Measurements from ENCODE around the gene SREBF1. TPM values are rescaled to one million over a fixed set of nuclear protein-coding genes. Genes with fewer than 3 reads are reported as not detected.

SREBF1 gene
- total RNA-seq (2022; extraction: Qiagen RNA extraction), result 70.0 to 74.0 TPM (median 73.6 TPM) in 5 replicates

DNA sequence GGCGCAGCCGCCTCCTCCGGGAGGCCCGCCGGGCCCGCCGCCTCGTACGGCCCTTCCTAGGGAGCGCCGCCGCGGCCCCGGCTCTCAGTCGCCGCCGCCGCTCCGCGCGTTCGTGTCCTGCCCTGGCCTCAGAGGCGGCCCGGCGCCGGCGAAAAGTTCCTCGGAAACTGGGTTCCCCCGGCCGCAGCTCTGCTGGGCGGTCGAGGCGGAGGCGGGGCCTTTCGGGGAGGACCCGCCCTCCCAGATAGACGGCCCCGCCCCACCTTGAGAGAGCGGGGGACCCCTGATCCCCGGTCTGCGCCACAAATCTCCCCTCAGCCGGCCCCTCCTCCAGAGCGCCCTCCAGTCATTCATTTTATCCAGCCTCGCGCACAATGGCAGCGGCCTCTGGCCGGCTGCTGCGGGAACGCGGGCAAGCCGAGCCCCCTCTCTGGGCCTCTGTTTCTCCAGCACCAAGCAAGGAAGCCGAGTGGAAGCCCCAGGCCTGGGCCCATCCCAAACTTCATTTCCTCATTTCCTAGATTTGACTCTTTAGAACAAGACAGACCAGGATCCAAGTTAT lies at the start of gene SREBF1:
SREBF1 (minus strand) TSS at position 169 of the 562 bp plus-strand sequence. CDS start 169 bp downstream, outside the sequence.

Other genes starting within 250 kb of the SREBF1 start
- gene PEMT, start 245.3 kb downstream of the SREBF1 start, total RNA-seq (2022; extraction: Qiagen RNA extraction), result 50.5 to 72.5 TPM (median 66.7 TPM) in 5 replicates
- 35.9 to 48.3 TPM (median 38.7 TPM) in 5 replicates for gene RAI1, start 155.5 kb downstream of the SREBF1 start, total RNA-seq (2022; extraction: Qiagen RNA extraction)
- 16.8 to 23.3 TPM (median 21.7 TPM) in 5 replicates for gene TOM1L2, start 135.4 kb upstream of the SREBF1 start, total RNA-seq (2022; extraction: Qiagen RNA extraction)
- gene DRC3, start 135.9 kb upstream of the SREBF1 start, total RNA-seq (2022; extraction: Qiagen RNA extraction), result 2.2 to 2.6 TPM (median 2.3 TPM) in 5 replicates
- 22.8 to 30.3 TPM (median 30.2 TPM) in 5 replicates for gene ATPAF2, start 202.2 kb upstream of the SREBF1 start, total RNA-seq (2022; extraction: Qiagen RNA extraction)
- 8.3 to 11.3 TPM (median 10.5 TPM) in 5 replicates for gene GID4, start 202.4 kb upstream of the SREBF1 start, total RNA-seq (2022; extraction: Qiagen RNA extraction)